ENCODE measurements around the gene MOCS1.
A peak's percentile ranks its signal among the peaks of the same experiment; 100 is the strongest.

The MOCS1 gene

GRCh38 chr6:39920157-39920556 lies 14.1 kb downstream of the MOCS1 start:
- Mint-ChIP-seq H3K27ac (no peak overlapping the region), H3K9me3 (no peaks in the 10 kb centered on the region), H3K4me3 (no peak overlapping the region), H3K4me1 (peaks cover 17% of the 10 kb centered on the region), H3K27me3 (no peaks in the 10 kb centered on the region)
- ATAC-seq (no peak), DNase-seq (no peak)

DNA sequence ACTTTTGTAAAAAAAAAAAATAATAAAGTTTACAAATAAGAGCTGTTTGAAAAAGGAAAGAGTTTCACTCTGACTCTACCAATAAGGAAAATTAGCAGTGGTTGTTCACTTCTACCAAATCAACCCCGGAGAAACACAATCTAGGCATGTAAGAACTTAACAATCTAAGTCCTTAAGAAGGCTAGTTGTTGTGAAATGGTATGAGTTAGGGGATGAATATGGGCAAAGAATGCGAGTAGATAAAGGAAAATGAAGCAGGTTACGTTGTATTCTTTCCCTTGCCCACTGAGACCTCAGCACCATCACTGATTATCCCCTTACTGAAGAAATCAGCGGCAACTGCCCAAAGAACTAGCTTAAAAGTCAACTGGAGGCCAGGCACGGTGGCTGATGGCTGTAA lies 15.4 kb downstream of the MOCS1 start:
- H3K27me3 Mint-ChIP-seq = no peaks in the 10 kb centered on the region
- no peaks in the 10 kb centered on the region for H3K9me3 Mint-ChIP-seq
- no peak overlapping the region for H3K27ac Mint-ChIP-seq
- peaks cover 16% of the 10 kb centered on the region for H3K4me1 Mint-ChIP-seq
- ATAC-seq (no peak), DNase-seq (no peak)
- no peak overlapping the region for H3K4me3 Mint-ChIP-seq

- ATAC-seq = no peak
- H3K27ac Mint-ChIP-seq = no peak overlapping the region
Measured at GRCh38 chr6:39917981-39918380, 16.3 kb downstream of the MOCS1 start.

GRCh38 chr6:39917329-39917728 lies 16.9 kb downstream of the MOCS1 start:
- Mint-ChIP-seq H3K27ac (peak overlapping the region in 1 of 2 donors; percentile 16), H3K9me3 (no peaks in the 10 kb centered on the region), H3K27me3 (no peaks in the 10 kb centered on the region), H3K4me3 (no peak overlapping the region), H3K4me1 (peaks cover under 1% of the 10 kb centered on the region)
- no peak for ATAC-seq
- DNase-seq = no peak

More at GRCh38 chr6:39917981-39918380, 16.3 kb downstream of the MOCS1 start:
- no peak for DNase-seq
- H3K27me3 Mint-ChIP-seq = no peaks in the 10 kb centered on the region
- no peak overlapping the region for H3K4me3 Mint-ChIP-seq
- peaks cover 7% of the 10 kb centered on the region for H3K4me1 Mint-ChIP-seq
- no peaks in the 10 kb centered on the region for H3K9me3 Mint-ChIP-seq

- no peaks in the 10 kb centered on the region for H3K27me3 Mint-ChIP-seq
- no peaks in the 10 kb centered on the region for H3K4me1 Mint-ChIP-seq
- no peak overlapping the region for H3K4me3 Mint-ChIP-seq
- no peak for DNase-seq
- ATAC-seq = no peak
- no peak overlapping the region for H3K27ac Mint-ChIP-seq
- H3K9me3 Mint-ChIP-seq = no peaks in the 10 kb centered on the region
Measured at GRCh38 chr6:39915866-39916265, 18.4 kb downstream of the MOCS1 start.

DNA sequence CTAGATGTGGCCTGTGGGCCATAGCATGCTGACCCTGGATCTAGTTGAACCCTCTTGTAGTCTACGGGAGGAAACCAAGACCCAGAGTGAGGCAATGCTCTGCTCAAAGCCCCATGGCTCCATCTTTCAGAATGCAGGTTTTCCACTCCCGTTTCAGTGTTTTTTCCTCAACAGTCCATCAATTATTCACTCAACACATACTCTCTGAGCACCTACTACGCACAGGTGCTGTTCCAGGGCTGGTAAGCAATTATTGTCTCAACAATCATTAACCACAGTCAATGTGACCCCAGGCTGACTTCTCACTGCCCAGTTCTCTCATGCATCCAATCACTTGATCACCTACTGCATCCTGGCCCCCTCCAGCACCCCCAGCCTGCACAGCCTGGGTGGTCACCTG lies 20.0 kb downstream of the MOCS1 start:
- no peak for ATAC-seq
- DNase-seq = no peak
- no peaks in the 10 kb centered on the region for H3K4me1 Mint-ChIP-seq
- no peak overlapping the region for H3K27ac Mint-ChIP-seq
- no peak overlapping the region for H3K4me3 Mint-ChIP-seq
- H3K27me3 Mint-ChIP-seq = no peaks in the 10 kb centered on the region
- no peaks in the 10 kb centered on the region for H3K9me3 Mint-ChIP-seq

DNA sequence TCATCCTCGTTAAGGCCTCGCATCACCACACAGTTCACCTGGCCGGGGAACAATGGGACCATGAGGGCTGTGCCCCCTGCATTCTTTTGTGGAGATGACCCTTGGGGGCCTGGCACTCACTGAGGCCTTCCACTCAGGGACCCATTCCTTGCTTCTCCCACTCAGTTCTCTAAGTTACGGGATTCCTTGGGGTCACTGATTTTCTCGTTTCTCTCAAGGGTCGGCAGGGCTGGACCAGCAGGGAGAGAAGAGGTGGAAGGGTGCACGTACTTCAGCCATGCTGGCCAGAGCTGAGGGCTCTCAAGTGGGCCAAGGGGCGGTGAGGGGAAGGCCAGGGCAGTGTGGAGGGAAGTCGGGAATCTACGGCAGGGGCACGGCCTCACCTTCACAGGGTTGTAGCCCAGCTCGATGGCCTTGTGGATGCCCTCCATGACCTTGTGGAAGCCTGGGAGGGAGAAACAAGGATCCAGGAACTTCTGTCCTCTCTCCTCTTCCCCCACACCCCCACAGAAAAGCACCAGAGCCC lies 20.8 kb downstream of the MOCS1 start:
- H3K27me3 Mint-ChIP-seq = no peaks in the 10 kb centered on the region
- DNase-seq (no peak), ATAC-seq (no peak)
- no peaks in the 10 kb centered on the region for H3K9me3 Mint-ChIP-seq
- no peaks in the 10 kb centered on the region for H3K4me1 Mint-ChIP-seq
- no peak overlapping the region for H3K27ac Mint-ChIP-seq
- H3K4me3 Mint-ChIP-seq = no peak overlapping the region

DNA sequence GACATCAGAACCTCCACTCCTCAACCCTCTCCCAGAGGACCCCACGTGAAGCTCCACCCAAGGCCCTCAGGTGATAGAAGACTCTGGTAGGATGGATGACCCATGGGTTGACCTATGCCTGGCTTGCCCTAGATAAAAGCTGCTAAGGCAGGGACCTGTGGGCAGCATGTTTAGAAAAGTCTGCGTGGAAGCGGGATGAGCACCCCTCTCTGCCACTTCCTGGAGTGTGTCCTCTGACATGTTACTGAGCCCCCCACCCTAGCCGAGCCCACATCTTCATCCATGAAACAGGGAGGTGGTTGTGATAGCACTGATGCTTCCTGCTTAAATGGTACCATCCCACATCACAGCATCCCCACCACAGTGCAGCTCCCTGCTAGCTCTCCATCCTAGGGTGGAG lies 21.8 kb downstream of the MOCS1 start:
- no peaks in the 10 kb centered on the region for H3K9me3 Mint-ChIP-seq
- H3K4me3 Mint-ChIP-seq = no peak overlapping the region
- DNase-seq (no peak), ATAC-seq (no peak)
- H3K4me1 Mint-ChIP-seq = no peaks in the 10 kb centered on the region
- no peaks in the 10 kb centered on the region for H3K27me3 Mint-ChIP-seq
- no peak overlapping the region for H3K27ac Mint-ChIP-seq

GRCh38 chr6:39911513-39912125 lies 22.6 kb downstream of the MOCS1 start:
- no peaks in the 10 kb centered on the region for H3K9me3 Mint-ChIP-seq
- no peaks in the 10 kb centered on the region for H3K4me1 Mint-ChIP-seq
- DNase-seq (no peak), ATAC-seq (no peak)
- no peaks in the 10 kb centered on the region for H3K27me3 Mint-ChIP-seq
- no peak overlapping the region for H3K27ac Mint-ChIP-seq
- no peak overlapping the region for H3K4me3 Mint-ChIP-seq

GRCh38 chr6:39910744-39911143 lies 23.5 kb downstream of the MOCS1 start:
- Mint-ChIP-seq H3K27me3 (no peaks in the 10 kb centered on the region), H3K27ac (no peak overlapping the region), H3K4me3 (no peak overlapping the region), H3K9me3 (no peaks in the 10 kb centered on the region), H3K4me1 (no peaks in the 10 kb centered on the region)
- DNase-seq (no peak), ATAC-seq (no peak)

GRCh38 chr6:39910164-39910563 lies 24.1 kb downstream of the MOCS1 start:
- no peak for DNase-seq
- H3K27me3 Mint-ChIP-seq = no peaks in the 10 kb centered on the region
- no peak for ATAC-seq
- no peak overlapping the region for H3K27ac Mint-ChIP-seq
- H3K4me3 Mint-ChIP-seq = no peak overlapping the region
- no peaks in the 10 kb centered on the region for H3K9me3 Mint-ChIP-seq
- no peaks in the 10 kb centered on the region for H3K4me1 Mint-ChIP-seq

- DNase-seq (no peak), ATAC-seq (no peak)
Measured at GRCh38 chr6:39909701-39910100, 24.6 kb downstream of the MOCS1 start.

GRCh38 chr6:39908838-39909583 lies 25.3 kb downstream of the MOCS1 start:
- H3K4me1 Mint-ChIP-seq = no peaks in the 10 kb centered on the region
- H3K4me3 Mint-ChIP-seq = no peak overlapping the region
- no peak for DNase-seq
- H3K27me3 Mint-ChIP-seq = no peaks in the 10 kb centered on the region
- no peaks in the 10 kb centered on the region for H3K9me3 Mint-ChIP-seq
- H3K27ac Mint-ChIP-seq = no peak overlapping the region
- ATAC-seq = no peak

More at GRCh38 chr6:39909701-39910100, 24.6 kb downstream of the MOCS1 start:
- Mint-ChIP-seq H3K27me3 (no peaks in the 10 kb centered on the region), H3K4me1 (no peaks in the 10 kb centered on the region), H3K4me3 (no peak overlapping the region), H3K9me3 (no peaks in the 10 kb centered on the region), H3K27ac (no peak overlapping the region)

DNA sequence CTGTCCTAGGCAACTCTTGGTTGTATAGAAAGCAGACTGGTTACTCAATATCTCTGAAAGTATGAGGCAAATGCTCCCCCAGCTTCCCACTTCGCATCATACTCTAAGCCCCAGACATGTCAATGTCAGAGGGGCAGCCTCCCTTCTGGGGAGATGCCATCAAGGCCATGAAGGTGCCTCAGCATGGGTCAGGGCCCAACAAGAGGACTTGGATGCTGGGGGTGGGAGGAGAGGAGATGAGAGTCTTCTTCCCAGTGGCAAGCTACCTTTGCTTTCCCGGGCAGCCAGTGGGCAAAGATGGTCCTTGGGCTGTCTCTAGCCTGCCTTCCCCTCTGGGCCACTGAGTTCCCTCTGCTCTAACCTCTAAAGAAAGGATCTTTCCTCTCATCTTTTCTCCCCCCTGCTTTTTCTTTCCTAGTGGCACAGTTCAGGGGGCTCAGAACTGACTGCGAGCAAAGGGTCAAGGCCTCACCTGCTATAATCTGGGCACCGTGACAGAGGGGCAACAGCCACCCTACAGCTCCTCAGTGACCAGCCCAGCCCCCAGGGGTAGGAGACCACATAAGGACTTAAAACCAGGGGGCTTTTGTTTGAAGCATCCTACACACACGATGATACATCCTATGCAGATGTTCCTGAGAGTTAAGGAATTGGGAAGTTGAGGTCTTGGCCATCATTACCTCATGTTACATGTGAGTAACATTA lies 26.2 kb downstream of the MOCS1 start:
- ATAC-seq (no peak), DNase-seq (no peak)
- H3K4me1 Mint-ChIP-seq = no peaks in the 10 kb centered on the region

GRCh38 chr6:39906318-39906761 lies 27.9 kb downstream of the MOCS1 start:
- Mint-ChIP-seq H3K27me3 (no peaks in the 10 kb centered on the region), H3K4me1 (no peaks in the 10 kb centered on the region), H3K9me3 (no peaks in the 10 kb centered on the region), H3K27ac (no peak overlapping the region), H3K4me3 (no peak overlapping the region)
- no peak for ATAC-seq
- no peak for DNase-seq

More for the DNA sequence above, 26.2 kb downstream of the MOCS1 start:
- no peaks in the 10 kb centered on the region for H3K27me3 Mint-ChIP-seq
- no peak overlapping the region for H3K27ac Mint-ChIP-seq
- no peak overlapping the region for H3K4me3 Mint-ChIP-seq
- no peaks in the 10 kb centered on the region for H3K9me3 Mint-ChIP-seq

DNA sequence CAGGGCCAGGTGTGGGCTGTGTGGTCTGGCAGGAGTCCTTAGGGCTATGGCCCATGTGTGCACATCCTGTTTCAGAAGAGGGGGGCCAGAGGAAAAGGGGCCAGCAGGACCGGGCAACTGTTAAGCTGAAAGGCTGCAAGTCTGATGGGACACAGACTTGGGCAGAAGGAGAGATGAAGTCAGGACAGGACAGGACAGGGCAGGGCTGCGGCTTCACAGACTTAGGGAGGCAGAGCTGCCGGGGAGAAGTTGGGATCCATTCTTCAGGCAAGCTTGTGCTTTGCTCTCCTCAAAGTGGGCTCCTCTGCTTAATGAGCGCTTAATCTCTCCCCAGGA lies 28.7 kb downstream of the MOCS1 start:
- H3K4me3 Mint-ChIP-seq = no peak overlapping the region
- no peaks in the 10 kb centered on the region for H3K4me1 Mint-ChIP-seq
- H3K27me3 Mint-ChIP-seq = no peaks in the 10 kb centered on the region
- H3K9me3 Mint-ChIP-seq = no peaks in the 10 kb centered on the region
- no peak overlapping the region for H3K27ac Mint-ChIP-seq
- DNase-seq = no peak
- no peak for ATAC-seq
